HepG2 (cell line): ENCODE measurements around the gene C1QC. TPM values are rescaled to one million over a fixed set of nuclear protein-coding genes. Genes with fewer than 3 reads are reported as not detected.

ENCODE experiments used
- ATAC-seq: fragments of 200-7000 bp; cut with Tn5 transposase; 3 replicates; pipeline ENCODE4 v1.9.1; 2020; ENCODE audit warnings: mild to moderate bottlenecking, moderate library complexity
- BruUV-seq: library from RNA; stranded (reverse); fragments of 400-500 nt; replicated peaks from 2 replicates; lab custom pipeline; 2021; lab: Mats Ljungman, UMichigan
- CTCF ChIA-PET: fragments of 300-600 bp; formaldehyde crosslinking; extraction: SDS; loops from one replicate; lab custom pipeline; 2021; ENCODE audit warnings: low total read pairs, inconsistent platforms, low intra/inter-chr PET ratio; lab: Yijun Ruan, JAX
- POLR2A ChIA-PET: fragments of 350-600 bp; sonication (Branson Sonifier 250); formaldehyde crosslinking; loops from one replicate; lab custom pipeline; 2020; ENCODE audit warnings: antibody characterized with exemption, inconsistent platforms; lab: Yijun Ruan, JAX
- DNase-seq: peaks from one replicate; pipeline ENCODE4 v3.0.0-alpha.2; 2015; ENCODE audit warnings: low spot score
- FAIRE-seq: peaks from 3 replicates; lab custom pipeline; 2011; peaks lifted over from hg19 to GRCh38; lab: Jason Lieb, UNC
- H2AFZ ChIP-seq: one replicate; pipeline ENCODE4 v1.6.1; 2011; ENCODE audit warnings: low read length, inconsistent platforms
- H3K27ac ChIP-seq: fragments of 300-600 bp; 3 replicates; pipeline ENCODE4 v1.8.0; 2011; ENCODE audit warnings: mixed run types, mild to moderate bottlenecking, mixed read lengths, low read length, inconsistent platforms; ENCODE audit not compliant: insufficient read depth; ENCODE audit errors: extremely low read length
- H3K27me3 ChIP-seq, 2 experiments: fragments of 200-600 bp in 1 of 2; 2 replicates in 1 of 2; 3 replicates in 1 of 2; pipeline versions ENCODE4 v1.6.0 to v1.8.0; 2011; ENCODE audit warnings: low read length in 2 of 2, mild to moderate bottlenecking in 2 of 2, moderate library complexity in 2 of 2, inconsistent platforms in 1 of 2; ENCODE audit not compliant: insufficient read depth in 2 of 2, control insufficient read depth in 1 of 2
- H3K36me3 ChIP-seq, 2 experiments: fragments of 200-600 bp in 1 of 2; replicated peaks in 1 of 2; 2 replicates in 1 of 2; 3 replicates in 1 of 2; pipeline versions ENCODE4 v1.5.1 to v1.8.0; 2011; ENCODE audit warnings: low read length in 2 of 2, inconsistent platforms in 1 of 2; ENCODE audit not compliant: insufficient read depth in 2 of 2, control insufficient read depth in 1 of 2
- H3K4me1 ChIP-seq: 2 replicates; pipeline ENCODE4 v1.5.1; 2012; ENCODE audit warnings: low read length, inconsistent platforms; ENCODE audit not compliant: insufficient read depth
- H3K4me2 ChIP-seq: 2 replicates; pipeline ENCODE4 v1.6.0; 2011; ENCODE audit warnings: low read depth, low read length, inconsistent platforms
- H3K4me3 ChIP-seq, 3 experiments: fragments of 200-600 bp in 1 of 3; sonication (generic), shearing (Covaris generic) in 1 of 3; replicated peaks in 1 of 3; 2 replicates each; pipeline ENCODE4 v1.5.1; 2011 to 2016; ENCODE audit warnings: low read length in 3 of 3, inconsistent platforms in 2 of 3, low read depth in 2 of 3, mild to moderate bottlenecking in 2 of 3, control low read depth in 1 of 3, mixed read lengths in 1 of 3; ENCODE audit not compliant: insufficient read depth in 1 of 3
- H3K79me2 ChIP-seq: one replicate; pipeline ENCODE4 v1.6.1; 2011; ENCODE audit warnings: low read length, inconsistent platforms; ENCODE audit not compliant: insufficient read depth
- H3K9ac ChIP-seq: 2 replicates; pipeline ENCODE4 v1.6.0; 2011; ENCODE audit warnings: mild to moderate bottlenecking, low read depth, low read length, inconsistent platforms; ENCODE audit not compliant: insufficient read depth
- H3K9me3 ChIP-seq: 2 replicates; pipeline ENCODE4 v1.5.1; 2012; ENCODE audit warnings: mild to moderate bottlenecking, low read length
- H4K20me1 ChIP-seq: 2 replicates; pipeline ENCODE4 v1.6.0; 2011; ENCODE audit warnings: inconsistent platforms, mild to moderate bottlenecking, low read length, moderate library complexity; ENCODE audit not compliant: insufficient read depth
- HMGXB3 ChIP-seq: sonication (generic); formaldehyde crosslinking; IDR thresholded peaks from 2 replicates; pipeline ENCODE4 v1.4.0; 2020; ENCODE audit warnings: missing genetic modification reagents, borderline replicate concordance
- KDM3A ChIP-seq: IDR thresholded peaks from 2 replicates; pipeline ENCODE4 v1.6.1; 2018; ENCODE audit warnings: low read depth, missing compliant biosample characterization
- KDM5A ChIP-seq: fragments of 200-600 bp; sonication (generic); IDR thresholded peaks from 2 replicates; pipeline ENCODE4 v1.7.0; 2018; ENCODE audit warnings: antibody characterized with exemption, mild to moderate bottlenecking, low read length, borderline replicate concordance
- WGBS: methylation state at CpG from one replicate; pipeline ENCODE4 v1.1.6; 2017; ENCODE audit warnings: low lambda C conversion rate; 5-methylcytosine and 5-hydroxymethylcytosine counted together
- in situ Hi-C: cut with HindIII; loops from 2 replicates; pipeline ENCODE4 v1.10.0; 2017; ENCODE audit warnings: low pct_unique_long_range_greater_than_20kb; ENCODE audit not compliant: extremely low pct_ligation_motif_present
- intact Hi-C: fragments of 100-400 bp; cut with micrococcal nuclease; formaldehyde crosslinking; loops from one replicate; pipeline ENCODE4 v1.10.0; 2022; ENCODE audit not compliant: unreplicated experiment
- polyA plus RNA-seq, 8 experiments: library from polyadenylated mRNA; depleted of rRNA in 3 of 8; stranded (reverse) in 7 of 8; unstranded in 1 of 8; fragments of >200 nt; fragmentation: Illumina TruSeq in 4 of 8; extraction: Trizol in 4 of 8; gene quantifications; 2 replicates each; pipeline versions ENCODE4 v1.2.1 to v1.2.3, GENCODE V29; 2011 to 2016; ENCODE audit warnings: low read depth in 4 of 8, missing spikeins in 1 of 8, mixed read lengths in 1 of 8; ENCODE audit not compliant: insufficient read depth in 1 of 8
- total RNA-seq, 5 experiments: library from RNA; depleted of rRNA; stranded (reverse); fragments of >200 nt; fragmentation: Illumina TruSeq; extraction: Trizol; gene quantifications; 2 replicates each; pipeline ENCODE4 v1.2.3, GENCODE V29; 2016; ENCODE audit warnings: low read depth in 1 of 5
- TF ChIP-seq, protein P1 (sequence below): IDR thresholded peaks from 2 replicates; pipeline ENCODE4 v1.6.1; 2016

C1QC gene
- total and polyA plus RNA-seq, 2 of the 13 experiments (the other 11 are each of a cell fraction or from before 2014, with no cell fraction given) = not detected

DNA sequence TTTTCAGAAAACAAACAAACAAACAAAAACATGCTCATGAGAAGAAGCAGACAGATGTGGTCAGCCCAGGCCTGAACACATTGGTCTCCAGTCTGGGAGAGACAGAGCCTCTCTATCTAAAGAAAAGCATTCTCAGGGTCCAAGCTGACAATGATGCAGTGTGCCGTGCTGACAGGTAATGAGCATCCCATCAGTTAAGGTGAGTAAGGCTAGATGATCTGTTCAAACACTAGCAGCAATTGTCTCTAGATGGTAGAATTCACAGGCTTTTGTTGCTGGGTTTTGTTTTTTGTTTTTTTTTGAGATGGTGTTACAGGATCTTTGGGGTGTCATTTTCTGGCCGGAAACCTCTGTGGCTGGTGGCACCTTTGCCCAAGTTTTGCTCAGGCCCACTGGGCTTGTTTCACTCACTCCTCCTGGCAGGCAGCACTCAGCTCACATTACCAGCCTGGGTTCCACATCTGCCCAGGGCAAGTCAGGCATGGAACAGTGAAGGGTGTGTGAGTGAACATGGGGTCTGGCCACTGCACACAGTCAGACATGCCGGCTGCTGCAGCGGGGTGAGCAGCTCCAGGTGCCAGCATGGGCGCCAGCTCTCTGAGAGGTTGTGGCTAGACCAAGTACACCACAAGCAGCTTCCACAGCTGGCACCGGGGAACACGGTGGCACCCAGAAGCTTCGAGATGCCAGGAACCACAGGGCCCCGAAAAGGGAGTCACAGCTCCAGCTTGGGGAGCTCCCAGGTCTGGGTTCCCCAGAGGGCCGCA is 9.6 kb upstream of the C1QC start:
- in situ Hi-C loops = no loop called here
- FAIRE-seq (no peak), ATAC-seq (no peak), DNase-seq (no peak)
- CTCF ChIA-PET = no interaction called here
- TF ChIP-seq HMGXB3 (no peak), KDM5A (no peak), KDM3A (CRISPR knock-in tag) (no peak)
- TF ChIP-seq, protein P1, sequence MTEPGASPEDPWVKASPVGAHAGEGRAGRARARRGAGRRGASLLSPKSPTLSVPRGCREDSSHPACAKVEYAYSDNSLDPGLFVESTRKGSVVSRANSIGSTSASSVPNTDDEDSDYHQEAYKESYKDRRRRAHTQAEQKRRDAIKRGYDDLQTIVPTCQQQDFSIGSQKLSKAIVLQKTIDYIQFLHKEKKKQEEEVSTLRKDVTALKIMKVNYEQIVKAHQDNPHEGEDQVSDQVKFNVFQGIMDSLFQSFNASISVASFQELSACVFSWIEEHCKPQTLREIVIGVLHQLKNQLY (CRISPR knock-in tag) = no peak
- Histone ChIP-seq H3K4me1 (no peaks in the 10 kb centered on the region), H3K79me2 (no peaks in the 10 kb centered on the region), H3K9me3 (no peaks in the 10 kb centered on the region), H3K27me3 (peaks cover 2 to 52% of the 10 kb centered on the region in 2 experiments; a peak in 3 of 5 replicates), H2AFZ (no peak overlapping the region), H3K27ac (no peak overlapping the region), H3K9ac (no peak overlapping the region), H3K4me2 (no peak overlapping the region), H3K4me3 (no peak overlapping the region), H4K20me1 (no peaks in the 10 kb centered on the region), H3K36me3 (no peaks in the 10 kb centered on the region)
- POLR2A ChIA-PET = no interaction called here
- 33% methylated on average over 7 of the region's 10 CpGs for WGBS
- BruUV-seq = no TSS peak
- intact Hi-C loops = no loop called here
